GM19372 (cell line): ENCODE measurements around the gene ELOA.
"Not testable (repeated sequence)": the region's sequence is repeated elsewhere in the genome, so short reads cannot be mapped to it uniquely, and the experiment has no call there.

ENCODE experiments used
- ATAC-seq: cut with Tn5 transposase; IDR thresholded peaks from one replicate; pipeline ENCODE4 v1.9.1; 2021; ENCODE audit warnings: mild to moderate bottlenecking, low read depth, moderate library complexity; ENCODE audit not compliant: unreplicated experiment

ELOA gene

GRCh38 chr1:23799570-23800399, 56.5 kb downstream of the ELOA start:
- ATAC-seq, result peak; percentile 4

DNA sequence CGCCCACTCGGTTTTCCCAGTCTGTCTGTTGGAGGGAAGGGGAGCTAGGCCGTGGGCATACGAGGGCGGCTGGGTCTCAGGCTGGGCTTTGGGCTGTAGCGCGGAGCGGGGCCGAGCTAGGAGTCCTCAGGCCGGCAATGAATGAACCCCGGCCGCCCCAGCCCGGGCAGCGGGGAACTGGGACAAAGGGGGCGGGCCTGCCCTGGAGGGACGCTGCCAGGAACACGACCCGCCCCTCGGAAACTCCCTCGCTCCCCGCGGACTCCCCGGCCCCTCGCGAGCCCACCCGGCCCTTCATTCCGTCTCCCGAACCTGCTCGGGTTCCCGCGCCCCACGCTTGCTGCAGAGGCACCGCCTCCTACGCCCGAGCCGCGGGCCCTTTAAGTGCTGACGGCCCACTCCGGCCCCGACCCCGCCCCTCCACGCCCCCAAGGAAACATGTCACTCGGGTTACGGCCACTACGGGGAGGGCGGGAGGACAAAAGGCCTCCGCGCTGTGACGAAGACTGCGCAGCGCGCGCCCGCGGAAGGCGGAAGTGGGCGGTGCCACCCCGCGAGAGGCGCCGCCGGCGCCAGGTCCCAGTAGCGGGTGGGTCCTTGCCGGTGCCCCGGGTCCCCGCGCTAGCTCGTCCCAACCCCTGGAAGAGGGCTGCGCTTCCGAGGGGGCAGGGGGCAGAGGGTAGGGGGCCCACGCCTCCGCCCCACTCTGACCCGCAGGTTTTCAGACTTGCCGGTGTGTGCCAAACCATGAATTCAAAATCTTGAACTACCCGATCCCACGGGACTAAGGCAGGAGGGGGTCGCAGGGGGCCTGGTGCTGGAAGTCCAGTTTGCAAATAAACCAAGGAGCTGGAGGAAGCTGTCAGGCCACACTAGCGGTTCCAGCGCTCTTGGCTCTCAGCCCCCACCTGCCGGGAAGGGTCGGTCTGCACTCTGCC, 57.4 kb downstream of the ELOA start, which contains the start of gene GALE:
Gene GALE (minus strand): TSS at position 355 of the 938 bp plus-strand sequence. CDS start 1,747 bp downstream, outside the sequence.
- peak; percentile 85 for ATAC-seq

GRCh38 chr1:23801338-23801748, 58.1 kb downstream of the ELOA start:
- no peak for ATAC-seq

- no peak for ATAC-seq
These were observed 58.6 kb downstream of the ELOA start for GRCh38 chr1:23801876-23802275.

DNA sequence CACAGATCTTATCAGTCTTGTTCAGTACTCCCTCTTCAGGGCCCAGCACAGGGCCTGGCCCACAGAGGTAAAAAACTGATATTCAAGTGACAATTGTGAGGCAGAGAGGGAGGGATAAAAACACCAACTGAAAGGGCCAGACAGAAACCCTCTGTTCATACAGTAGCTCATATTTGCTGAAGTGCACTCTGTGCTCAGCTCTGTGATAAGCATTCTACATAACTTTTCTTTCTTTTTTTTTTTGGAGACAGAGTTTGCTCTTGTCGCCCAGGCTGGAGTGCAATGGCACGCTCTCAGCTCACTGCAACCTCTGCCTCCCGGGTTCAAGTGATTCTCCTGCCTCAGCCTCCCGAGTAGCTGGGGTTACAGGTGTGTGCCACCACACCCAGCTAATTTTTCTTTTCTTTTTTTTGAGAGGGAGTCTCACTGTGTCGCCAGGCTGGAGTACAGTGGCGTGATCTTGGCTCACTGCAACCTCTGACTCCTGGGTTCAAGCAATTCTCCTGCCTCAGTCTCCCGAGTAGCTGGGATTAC, 59.6 kb downstream of the ELOA start:
- ATAC-seq, result not testable (repeated sequence)

DNA sequence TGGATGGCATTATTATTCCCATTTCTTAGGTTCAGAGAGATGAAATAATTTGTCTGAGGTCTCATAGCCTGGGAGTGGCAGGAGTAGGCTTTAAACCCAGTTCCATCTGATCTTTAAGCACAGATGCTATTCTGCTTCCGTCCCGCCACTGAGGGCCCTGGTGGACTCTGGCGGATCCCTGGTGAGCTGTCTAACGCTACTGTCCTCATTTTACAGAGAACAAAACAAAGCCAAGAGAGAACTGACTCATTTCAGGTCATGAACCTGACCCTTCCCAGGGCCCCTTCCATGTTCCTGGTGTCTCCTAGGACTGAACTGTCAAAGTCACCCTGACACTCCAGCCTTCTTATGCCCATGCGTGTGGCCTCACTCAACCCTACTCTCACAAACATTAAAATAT, 60.4 kb downstream of the ELOA start:
- ATAC-seq, result no peak

DNA sequence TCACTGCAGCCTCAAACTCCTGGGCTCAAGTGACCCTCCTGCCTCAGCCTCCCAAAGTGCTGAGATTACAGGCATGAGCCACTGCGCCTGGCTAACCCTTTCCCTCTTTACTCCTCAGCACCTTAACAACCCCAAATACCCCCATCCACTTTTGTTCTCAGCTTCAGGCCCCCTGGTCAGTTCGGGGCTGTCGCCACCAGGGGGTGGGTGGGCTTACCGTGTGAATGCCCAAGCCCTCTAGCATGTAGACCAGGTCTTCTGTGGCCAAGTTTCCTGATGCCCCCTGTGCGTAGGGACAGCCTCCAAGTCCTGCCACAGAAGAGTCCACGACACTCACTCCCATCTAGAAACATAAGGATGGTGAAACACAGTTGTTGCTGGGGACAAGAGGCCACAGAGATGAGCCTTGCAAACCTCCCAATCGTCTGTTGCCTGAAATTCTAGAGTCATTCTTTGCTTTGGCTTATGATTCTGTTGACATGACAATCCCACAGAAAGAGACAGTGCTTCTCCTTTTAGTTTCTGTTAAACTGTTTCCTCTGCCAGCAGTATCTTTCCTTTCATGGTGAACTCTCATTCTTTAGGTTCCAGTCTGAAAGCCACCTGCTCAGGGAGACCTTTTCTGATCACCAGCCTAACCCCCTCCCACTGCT, 61.0 kb downstream of the ELOA start:
- ATAC-seq, result no peak

DNA sequence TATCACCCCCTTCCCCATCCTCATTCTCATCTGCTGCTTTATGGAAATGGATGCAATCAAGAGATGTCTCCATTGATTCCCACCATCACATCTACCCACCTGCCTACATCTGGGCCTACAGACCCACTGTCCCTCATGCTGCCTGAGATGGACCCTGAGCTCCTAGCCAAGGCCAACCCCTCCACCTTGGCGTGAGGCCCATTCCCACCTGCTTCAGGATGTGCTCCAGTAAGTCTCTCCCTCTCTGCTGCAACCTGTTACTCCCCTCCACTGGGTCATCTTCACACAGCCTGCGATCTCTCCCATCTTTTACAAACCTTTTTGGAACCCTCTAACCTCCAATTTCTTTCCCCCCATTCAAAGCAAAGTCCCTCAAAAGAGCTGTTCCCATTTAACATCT, 61.8 kb downstream of the ELOA start:
- no peak for ATAC-seq

DNA sequence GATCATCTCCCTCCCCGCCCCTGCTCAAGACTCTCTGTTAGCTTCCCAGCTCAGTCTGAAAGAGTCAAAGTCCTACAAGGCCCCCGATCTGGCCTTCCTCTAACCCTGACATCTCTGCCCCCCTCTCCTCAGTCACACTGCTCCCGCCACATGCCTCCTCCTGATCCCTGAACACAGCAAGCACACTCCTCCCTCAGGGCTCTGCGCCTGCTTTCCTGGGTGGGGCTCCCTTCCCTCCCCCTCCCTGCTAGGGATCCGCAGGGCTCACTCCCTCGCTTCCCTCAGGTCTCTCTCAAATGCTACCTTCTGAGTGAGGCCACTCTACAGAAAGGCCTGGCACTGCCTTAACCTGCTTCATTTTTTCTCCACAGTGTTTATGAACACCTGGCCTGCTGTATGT, 63.0 kb downstream of the ELOA start:
- ATAC-seq, result no peak

DNA sequence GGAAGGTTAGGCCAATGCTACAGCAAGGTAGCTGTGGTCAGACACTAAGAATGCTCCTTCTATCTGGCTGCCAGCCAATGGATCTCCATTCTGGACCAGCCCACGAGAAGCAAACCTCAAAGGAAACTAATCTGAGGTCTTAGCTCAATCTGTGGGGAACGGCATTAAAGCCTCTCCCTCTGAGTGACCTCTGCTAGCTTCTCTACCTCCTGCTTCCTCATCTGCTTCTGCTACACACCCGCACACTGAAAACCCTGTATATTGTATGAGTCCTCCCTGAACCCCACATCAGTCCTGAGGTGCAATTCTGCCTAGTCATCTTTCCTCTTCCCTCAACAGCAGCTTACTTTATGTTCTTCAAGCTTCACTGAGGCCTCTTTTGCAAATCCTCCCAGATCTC, 64.2 kb downstream of the ELOA start:
- ATAC-seq, result no peak

GRCh38 chr1:23809751-23810171, 66.5 kb downstream of the ELOA start:
- peak; percentile 70 for ATAC-seq

DNA sequence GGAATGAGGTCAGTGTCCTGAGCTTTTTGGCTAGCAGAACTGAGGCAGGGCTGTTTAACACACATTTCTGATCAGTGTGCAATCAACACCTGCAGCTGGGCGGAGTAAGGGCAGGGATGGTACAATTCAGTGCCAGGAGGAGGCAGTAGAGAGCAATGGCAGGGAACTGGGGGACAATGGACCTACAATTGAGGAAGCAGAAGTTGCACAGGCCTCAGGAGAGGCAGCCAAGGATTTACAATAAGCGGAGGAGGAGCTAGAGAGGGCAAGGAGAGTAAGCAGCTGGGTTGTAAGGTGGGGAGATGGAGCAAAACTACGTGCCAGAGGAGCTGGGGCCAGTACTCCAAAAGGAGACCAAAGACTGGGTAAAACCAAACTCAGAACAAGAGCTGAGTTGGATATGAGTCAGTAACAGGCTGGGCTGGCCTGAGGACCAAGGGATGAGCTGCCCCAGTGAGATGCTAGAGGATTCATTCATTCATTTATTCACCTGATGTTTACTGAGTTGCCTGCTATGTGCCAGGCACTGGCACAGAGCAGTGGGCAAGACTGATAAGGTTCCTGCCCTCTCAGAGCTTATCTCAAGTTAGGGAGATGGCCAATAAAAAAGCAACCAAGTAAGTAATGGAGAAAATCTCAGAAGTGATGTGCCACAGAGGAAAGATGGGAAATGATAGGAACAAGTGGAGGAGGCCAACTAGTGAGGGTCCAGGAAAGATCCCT, 67.7 kb downstream of the ELOA start:
- no peak for ATAC-seq
